Astrocyte of the cerebellum (primary cell): ENCODE data around the gene CFAP20.
"Not testable (repeated sequence)": the region's sequence is repeated elsewhere in the genome, so short reads cannot be mapped to it uniquely, and the experiment has no call there.

Source experiments
- DNase-seq: peaks from one replicate; pipeline ENCODE4 v3.0.0-alpha.2; 2011; ENCODE audit warnings: low read depth
- H3K4me3 ChIP-seq: 2 replicates; pipeline ENCODE4 v1.5.1; 2011; ENCODE audit warnings: mild to moderate bottlenecking, low read depth, low read length, moderate library complexity
- in situ Hi-C: cut with HindIII; loops from 2 replicates; pipeline ENCODE4 v1.10.0; 2017; ENCODE audit warnings: low sequenced_read_pairs
- TF ChIP-seq, protein P1 (sequence below): IDR thresholded peaks from 2 replicates; pipeline ENCODE4 v1.5.1; 2012; ENCODE audit warnings: low read length, low read depth, moderate library complexity, mild to moderate bottlenecking; ENCODE audit errors: missing control alignments

The CFAP20 gene

DNA sequence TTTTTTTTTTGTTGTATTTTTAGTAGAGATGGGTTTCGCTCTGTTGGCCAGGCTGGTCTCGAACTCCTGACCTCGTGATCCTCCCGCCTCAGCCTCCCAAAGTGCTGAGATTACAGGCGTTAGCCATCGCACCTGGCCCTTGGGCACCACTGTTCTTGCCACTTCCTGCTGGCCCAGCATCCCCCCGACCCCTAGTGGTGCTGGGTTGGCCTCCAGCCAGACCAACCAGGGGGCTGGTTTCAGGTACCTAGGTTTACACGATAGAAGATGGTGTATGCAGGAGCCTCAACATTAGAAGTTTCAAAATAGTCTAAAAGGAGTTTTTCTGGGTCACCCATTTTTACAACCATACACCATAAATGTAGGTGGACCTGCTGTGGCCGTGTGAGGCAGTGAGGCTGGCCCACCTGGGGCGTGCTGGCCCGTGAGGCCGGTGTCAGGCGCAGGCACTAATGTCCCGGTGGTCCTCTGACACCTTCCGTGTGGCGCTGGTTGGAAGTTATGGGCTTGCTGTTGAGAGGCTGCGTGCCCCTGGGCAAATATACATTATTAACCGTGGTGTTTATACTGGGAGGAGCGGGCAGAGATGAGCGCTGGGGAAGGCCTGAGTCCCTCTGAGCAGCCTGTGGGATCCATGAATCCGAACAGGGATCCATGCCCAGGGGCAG is 43.5 kb downstream of the CFAP20 start:
- in situ Hi-C loops: no loop called here
- H3K4me3 ChIP-seq: no peak overlapping the region
- DNase-seq: no peak
- TF ChIP-seq, protein P1, sequence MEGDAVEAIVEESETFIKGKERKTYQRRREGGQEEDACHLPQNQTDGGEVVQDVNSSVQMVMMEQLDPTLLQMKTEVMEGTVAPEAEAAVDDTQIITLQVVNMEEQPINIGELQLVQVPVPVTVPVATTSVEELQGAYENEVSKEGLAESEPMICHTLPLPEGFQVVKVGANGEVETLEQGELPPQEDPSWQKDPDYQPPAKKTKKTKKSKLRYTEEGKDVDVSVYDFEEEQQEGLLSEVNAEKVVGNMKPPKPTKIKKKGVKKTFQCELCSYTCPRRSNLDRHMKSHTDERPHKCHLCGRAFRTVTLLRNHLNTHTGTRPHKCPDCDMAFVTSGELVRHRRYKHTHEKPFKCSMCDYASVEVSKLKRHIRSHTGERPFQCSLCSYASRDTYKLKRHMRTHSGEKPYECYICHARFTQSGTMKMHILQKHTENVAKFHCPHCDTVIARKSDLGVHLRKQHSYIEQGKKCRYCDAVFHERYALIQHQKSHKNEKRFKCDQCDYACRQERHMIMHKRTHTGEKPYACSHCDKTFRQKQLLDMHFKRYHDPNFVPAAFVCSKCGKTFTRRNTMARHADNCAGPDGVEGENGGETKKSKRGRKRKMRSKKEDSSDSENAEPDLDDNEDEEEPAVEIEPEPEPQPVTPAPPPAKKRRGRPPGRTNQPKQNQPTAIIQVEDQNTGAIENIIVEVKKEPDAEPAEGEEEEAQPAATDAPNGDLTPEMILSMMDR: no peak

DNA sequence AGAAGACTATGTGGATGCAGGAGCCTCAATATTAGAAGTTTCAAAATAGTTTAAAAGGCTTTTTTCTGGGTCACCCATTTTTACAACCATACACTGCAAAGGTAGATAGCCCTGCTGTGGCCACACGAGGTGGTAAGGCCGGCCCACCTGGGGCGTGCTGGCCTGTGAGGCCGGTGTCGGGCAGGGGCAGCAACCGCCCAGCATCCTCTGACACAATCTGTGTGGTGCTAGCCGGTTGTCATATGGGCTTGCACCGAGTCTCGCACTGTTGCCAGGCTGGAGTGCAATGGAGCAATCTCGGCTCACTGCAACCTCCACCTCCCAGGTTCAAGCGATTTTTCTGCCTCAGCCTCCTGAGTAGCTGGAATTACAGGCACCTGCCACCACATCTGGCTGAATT is 44.0 kb downstream of the CFAP20 start:
- in situ Hi-C loops: no loop called here
- DNase-seq: no peak
- no peak overlapping the region for H3K4me3 ChIP-seq
- TF ChIP-seq, protein P1: no peak

DNA sequence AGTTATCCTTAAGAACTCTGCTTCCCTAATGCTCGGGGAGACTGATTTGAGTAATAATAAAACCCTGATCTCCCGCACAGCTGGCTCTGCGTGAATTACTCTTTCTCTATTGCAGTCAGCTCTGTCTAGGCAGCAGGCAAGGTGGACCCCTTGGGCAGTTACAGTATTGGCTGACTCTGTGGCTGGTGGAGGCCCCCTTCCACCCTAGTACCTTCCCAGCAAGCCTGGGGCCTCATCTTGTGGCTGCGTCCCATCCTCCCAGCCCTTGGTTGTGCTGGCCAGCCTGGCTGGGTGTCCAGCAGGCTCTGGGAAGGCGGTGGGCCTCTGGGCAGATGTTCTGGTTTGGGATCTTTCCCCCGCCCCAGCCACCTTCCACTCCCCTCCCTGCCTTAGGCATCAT is 44.5 kb downstream of the CFAP20 start:
- no peak overlapping the region for H3K4me3 ChIP-seq
- in situ Hi-C loops: no loop called here
- no peak for DNase-seq
- TF ChIP-seq, protein P1: no peak

DNA sequence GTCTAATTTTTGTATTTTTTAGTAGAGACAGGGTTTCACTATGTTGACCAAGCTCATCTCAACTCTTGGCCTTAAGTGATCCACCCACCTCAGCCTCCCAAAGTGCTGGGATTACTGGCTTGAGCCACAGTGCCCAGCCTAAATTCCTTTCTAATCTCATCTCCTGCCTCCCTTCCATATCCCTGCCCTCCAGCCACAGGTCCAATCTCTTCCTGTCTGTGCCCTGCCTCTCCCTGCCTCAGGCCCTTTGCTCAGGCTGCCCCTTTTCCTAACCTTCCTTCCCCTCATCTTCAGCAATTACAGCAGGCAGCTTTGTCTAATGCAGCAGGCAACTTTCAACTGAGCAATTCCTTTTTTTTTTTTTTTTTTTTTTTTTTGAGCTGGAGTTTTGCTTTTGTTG is 46.8 kb downstream of the CFAP20 start:
- no peak overlapping the region for H3K4me3 ChIP-seq
- no peak for DNase-seq
- in situ Hi-C loops: no loop called here
- TF ChIP-seq, protein P1: no peak

DNA sequence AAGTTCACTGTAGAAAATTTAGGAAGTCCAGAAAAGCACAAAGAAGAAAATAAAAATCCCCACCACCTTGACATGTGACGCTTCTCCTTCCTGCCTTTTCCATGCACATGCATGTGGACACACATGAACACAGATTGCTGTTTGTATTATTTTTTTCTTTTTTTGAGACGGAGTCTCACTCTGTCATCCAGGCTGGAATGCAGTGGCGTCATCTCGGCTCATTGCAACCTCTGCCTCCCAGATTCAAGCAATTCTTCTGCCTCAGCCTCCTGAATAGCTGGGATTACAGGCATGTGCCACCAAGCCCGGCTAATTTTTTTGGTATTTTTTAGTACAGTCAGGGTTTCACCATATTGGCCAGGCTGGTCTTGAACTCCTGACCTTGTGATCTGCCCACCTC is 48.5 kb downstream of the CFAP20 start:
- H3K4me3 ChIP-seq, in situ Hi-C loops, DNase-seq: not testable (repeated sequence)

DNA sequence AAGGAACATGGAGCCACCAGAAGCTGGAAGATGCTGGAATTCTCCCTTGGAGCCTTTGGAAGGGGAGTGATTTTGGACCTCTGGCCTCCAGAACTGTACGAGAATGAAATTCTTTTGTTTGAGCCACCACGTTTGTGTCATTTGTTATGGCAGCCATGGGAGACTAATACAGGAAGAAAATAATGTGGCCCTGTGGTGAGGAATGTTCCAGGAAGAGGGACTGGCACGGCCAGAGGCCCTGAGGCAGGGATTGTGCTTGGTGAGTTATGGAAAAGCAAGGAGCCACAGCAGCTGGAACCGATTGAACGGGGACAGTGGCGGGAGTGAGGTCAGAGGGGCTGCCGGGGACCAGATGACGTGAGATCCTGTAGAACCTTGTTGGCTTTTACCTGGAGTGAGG is 51.4 kb downstream of the CFAP20 start:
- TF ChIP-seq, protein P1: no peak
- no peak for DNase-seq
- in situ Hi-C loops: no loop called here
- no peak overlapping the region for H3K4me3 ChIP-seq

DNA sequence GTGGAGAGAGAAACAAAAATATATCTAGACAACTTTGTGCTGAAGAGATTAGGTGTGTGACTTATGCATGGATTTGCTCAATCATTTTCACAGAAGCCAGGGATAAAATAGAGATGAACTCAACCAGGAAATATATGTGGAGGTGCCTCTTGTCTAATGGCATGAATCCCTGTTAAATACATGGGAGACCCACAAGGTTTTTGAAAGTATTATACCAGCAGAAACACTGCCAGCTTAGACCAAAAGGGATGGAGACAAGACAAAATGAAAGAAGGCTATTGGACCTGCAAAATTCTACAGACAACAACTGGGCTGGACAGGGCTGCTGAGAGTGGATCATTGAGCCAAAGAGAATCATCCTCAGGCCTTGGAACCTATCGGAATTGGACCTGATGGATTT is 52.7 kb downstream of the CFAP20 start:
- no peak for DNase-seq
- in situ Hi-C loops: no loop called here
- TF ChIP-seq, protein P1: no peak
- no peak overlapping the region for H3K4me3 ChIP-seq
